HL-60/S4 (cell line): ENCODE results near the gene ZNF777.
"Not testable (repeated sequence)": the region's sequence is repeated elsewhere in the genome, so short reads cannot be mapped to it uniquely, and the experiment has no call there.

Source experiments
- in situ Hi-C: fragments of 300-500 bp; cut with MboI; formaldehyde crosslinking; loops from 2 replicates; pipeline ENCODE4 v1.14.3; 2022; ENCODE audit warnings: low sequenced_read_pairs

ZNF777 gene

DNA sequence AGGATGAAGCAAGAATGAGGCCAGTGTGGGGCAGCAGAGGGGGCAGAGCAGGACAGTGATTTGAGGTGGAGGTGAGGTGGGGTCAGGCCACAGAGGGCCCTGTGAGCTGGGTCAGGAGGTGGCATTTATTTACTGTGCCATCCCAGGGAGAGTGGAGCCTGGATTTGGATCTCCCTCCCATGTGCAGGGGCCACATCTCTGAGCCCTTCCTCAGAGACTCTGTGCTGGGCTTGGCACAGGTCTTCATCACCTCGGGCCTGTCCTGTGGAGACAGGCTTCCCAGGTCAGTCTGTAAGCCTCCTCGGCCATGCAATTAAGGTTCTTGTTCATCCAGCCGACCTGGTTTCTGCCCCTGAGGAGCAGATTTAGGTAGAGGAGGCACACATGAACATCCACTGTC is 40.9 kb downstream of the ZNF777 start:
- in situ Hi-C loops: no loop called here

DNA sequence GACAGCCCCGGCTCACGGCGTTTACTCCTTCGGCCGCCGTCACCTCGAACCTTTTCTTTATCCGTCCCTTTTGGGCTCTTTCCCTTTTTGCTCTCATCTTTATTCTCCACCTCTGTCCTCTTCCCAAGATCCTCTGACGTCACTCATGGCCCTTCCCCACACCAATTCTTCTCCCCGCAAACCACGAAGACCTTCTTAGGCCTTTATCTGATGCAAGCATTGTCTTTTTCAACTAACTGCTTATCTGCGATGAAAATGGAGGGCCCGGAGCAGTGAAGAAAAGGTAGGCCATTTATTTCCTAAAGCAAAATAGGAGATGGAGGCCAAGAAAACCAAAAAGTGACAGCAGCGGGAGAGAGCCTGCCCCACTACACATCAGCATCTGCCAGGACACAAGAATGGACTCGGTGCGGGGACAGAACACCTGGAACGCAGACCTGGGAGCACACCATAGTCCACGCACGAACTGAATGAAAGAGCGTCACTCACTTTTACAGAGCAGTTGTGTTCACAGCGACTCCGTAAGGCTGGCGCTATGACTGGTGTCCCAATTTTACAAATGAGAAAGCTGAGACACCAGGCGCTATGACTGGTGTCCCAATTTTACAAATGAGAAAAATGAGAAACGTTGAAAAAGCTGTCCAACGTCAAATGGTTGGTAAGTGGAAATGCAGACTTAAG is 45.3 kb downstream of the ZNF777 start:
- in situ Hi-C loops: no loop called here

DNA sequence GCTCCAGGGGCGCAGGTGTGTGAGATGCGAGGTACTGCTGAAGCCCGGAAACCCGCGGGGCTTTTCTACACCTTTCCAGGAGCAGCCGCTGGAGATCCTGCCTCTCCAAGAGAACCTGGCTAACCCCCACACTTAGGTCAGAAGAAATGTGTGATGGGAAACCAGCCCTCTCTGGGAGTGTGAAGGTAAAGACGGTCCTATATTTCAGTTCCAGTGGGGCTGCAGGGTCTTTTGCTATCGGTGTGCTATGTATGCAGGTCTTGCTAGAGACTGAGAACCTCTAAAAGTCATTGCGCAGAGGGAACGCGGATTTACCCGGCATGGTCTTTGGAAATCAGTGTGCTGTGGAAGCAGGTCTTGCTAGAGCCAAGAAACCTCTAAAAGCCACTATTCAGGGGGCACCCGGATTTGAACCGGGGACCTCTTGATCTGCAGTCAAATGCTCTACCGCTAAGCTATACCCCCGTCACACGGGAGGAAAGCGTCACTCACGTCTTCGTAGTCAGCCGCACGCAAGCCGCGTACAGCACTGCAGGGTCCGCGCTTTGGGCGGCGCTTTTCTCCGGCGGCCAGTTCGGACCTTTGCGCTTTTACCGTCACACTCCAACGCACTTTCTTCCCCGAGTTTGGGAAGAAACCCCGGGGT is 46.0 kb downstream of the ZNF777 start:
- in situ Hi-C loops: no loop called here

DNA sequence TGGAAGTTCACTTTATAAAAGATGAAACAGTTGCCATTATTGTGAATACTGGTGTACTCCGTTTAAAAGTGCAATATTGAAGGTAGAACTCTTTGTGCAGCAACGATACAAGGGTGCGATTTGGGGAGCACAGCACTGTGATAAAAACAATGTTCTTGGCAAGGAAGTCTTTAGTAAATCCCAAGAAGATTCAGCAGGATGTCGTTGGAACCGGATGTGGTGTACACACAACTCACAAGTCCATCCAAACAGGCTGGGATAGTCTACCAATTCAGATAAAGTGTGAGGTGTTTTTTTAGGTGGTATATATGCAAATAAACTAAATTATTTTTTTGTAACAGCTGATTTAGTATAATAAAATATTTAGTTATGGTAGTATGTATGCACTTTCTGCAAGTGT is 46.7 kb downstream of the ZNF777 start:
- in situ Hi-C loops: no loop called here

DNA sequence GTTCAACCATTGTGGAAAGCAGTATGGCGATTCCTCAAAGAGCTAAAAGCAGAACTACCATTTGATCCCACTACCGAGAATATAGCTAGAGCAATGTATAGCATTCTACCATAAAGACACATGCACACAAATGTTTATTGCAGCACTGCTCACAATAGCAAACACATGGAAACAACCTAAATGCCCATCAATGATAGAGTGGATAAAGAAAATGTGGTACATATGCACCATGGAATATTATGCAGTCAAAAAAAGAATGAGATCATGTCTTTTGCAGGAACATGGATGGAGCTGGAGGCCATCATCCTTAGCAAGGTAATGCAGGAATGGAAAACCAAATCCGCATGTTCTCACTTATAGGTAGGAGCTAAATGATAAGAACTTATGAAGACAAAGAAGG is 47.8 kb downstream of the ZNF777 start:
- in situ Hi-C loops: not testable (repeated sequence)

DNA sequence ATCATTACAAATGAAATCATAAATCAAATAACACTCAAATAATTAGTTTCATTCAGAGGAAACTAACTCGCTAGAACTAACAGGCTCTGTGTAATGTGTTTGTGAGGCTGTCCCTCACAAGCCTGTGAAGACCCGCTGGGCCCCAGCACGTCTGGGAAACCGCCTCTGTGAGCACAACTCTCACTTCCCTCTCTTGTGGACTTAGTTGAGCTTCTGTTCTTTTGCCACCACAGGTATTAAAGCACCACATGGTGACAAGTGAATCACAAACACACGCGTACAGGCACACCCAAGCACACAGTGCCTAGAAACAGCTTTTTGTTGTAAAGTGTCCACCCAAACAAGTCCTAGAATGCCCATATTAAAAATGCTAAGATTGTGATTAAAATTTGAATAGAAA is 51.0 kb downstream of the ZNF777 start:
- in situ Hi-C loops: no loop called here

DNA sequence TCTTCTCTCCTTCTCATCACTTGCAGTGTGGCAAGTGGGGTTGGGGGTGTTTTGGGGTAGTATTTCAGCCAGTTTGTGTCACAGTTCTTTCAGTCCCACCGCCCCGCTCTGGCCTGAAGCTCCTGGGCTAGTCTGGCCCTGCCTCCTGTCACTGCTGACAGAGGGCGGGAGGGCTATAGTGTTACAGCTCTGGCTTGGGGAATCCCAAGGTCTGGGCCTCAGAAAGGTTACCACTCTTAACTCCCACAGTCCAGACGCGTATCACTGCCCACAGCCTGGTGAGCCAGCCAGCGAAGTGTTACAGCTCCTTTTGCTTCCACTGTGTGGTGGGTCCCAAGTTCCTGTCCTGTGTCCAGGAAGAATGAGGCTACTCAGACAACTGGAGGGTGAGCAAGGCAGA is 56.0 kb downstream of the ZNF777 start:
- in situ Hi-C loops: no loop called here

DNA sequence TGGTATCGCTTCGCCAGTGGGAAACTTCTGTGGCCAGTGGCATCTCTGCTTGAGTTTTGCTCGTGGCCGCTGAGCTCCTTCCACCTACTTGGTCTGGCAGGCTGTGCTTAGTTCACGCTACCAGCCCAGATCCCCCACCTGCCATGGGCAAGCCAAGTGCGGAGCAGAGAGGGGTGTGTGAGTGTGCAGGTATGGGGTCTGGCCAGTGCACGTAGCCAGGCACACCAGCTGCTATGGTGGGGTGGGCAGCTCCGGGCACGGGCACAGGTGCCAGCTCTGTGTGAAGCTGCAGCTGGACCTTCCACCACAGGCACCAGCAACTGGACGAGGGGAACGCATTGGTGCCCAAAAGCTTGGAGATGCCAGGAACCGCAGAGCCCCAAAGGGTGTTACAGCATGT is 56.5 kb downstream of the ZNF777 start:
- in situ Hi-C loops: no loop called here

DNA sequence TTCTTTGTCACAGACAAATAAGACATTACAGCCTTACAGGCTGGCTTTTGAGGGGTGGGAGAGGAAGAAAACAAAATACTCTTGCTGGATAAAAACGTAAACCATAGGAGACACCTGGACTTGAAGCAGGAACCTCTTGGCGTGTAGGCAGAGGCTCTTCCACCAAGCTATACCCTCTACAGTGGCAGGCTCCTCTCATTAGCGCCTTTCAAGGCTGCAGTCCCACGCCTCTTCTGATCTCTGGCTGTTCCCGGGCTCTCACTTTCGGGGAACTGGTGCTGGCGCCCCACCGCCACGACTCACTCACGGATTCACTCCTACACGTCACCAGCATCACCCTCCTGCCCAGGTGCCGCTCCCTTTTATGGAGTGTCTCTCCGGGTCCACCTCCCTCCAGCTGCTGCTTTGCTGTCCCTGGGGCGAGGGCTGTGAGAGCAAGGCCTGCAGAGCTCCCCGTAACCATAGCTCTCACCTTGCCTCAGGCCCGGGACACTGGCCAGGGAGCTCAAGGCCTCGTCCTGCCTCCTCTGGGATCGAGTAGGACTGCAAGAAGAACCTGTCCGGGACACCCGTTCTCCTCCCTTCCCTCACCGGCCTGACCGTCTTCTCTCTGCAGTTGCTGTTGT is 62.6 kb downstream of the ZNF777 start:
- in situ Hi-C loops: no loop called here

DNA sequence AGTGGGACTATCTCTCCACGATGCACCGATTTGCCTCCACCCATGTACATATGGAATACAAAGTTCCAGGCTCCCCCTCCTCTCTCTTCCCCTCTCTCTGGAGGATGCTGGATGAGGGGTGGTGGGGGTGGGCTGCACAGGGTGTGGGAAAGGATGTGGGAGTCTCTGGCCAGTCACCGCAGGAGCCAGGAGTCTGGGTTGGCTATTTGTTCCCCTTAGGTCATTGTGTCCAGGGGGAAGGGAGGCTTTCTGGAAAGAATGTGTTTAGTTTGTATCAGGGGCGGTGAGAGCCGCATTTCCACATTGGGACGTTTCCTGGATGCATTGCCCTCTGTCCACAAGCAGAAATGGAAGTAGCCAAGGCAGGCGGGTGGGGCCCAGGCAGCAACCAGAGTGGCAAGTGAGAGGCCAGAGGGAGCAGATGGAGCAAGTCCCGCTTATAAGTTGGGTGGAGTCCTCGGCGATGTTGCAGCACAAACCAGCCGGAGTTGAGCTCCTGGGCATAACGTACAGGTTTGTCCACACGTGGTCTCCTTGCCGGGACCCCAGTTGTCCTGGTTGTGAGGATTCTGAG is 63.3 kb downstream of the ZNF777 start:
- in situ Hi-C loops: no loop called here

DNA sequence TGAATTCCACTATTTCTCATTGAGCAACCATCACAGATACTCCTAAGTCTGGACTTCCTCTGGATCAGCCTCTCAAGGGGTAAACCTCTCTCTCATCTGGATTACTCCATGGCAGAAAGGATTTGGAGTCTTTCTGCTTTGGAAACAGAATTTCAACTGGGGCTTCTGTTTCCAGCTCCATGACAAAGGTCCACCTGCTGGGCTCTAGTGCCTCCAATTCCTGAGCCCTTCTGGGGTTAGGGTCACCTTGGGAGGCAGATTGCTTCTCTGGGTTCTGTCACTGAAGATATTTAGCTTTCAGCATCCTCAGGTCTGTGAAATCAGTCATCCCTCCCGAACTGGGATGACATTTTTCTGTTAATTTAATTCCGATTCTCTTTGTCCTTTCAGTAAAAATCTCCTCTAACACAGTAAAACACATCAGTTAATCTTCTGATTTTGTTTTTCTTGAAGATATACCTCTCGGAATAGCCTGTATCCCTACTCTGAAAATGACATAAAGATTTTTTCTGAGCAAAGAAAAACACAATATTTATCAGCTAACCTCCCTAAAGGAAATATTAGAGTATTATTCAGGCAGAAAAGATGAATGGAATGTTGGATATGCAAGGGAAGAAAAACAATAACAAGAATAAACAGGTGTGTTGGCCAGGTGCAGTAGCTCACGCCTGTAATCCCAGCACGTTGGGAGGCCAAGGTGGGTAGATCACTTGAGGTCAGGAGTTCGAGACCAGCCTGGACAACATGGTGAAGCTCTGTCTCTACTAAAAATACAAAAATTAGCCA is 72.1 kb downstream of the ZNF777 start:
- in situ Hi-C loops: not testable (repeated sequence)

DNA sequence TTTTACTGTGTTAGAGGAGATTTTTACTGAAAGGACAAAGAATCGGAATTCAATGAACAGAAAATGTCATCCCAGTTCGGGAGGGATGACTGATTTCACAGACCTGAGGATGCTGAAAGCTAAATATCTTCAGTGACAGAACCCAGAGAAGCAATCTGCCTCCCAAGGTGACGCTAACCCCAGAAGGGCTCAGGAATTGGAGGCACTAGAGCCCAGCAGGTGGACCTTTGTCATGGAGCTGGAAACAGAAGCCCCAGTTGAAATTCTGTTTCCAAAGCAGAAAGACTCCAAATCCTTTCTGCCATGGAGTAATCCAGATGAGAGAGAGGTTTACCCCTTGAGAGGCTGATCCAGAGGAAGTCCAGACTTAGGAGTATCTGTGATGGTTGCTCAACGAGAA is 74.3 kb downstream of the ZNF777 start:
- in situ Hi-C loops: not testable (repeated sequence)

DNA sequence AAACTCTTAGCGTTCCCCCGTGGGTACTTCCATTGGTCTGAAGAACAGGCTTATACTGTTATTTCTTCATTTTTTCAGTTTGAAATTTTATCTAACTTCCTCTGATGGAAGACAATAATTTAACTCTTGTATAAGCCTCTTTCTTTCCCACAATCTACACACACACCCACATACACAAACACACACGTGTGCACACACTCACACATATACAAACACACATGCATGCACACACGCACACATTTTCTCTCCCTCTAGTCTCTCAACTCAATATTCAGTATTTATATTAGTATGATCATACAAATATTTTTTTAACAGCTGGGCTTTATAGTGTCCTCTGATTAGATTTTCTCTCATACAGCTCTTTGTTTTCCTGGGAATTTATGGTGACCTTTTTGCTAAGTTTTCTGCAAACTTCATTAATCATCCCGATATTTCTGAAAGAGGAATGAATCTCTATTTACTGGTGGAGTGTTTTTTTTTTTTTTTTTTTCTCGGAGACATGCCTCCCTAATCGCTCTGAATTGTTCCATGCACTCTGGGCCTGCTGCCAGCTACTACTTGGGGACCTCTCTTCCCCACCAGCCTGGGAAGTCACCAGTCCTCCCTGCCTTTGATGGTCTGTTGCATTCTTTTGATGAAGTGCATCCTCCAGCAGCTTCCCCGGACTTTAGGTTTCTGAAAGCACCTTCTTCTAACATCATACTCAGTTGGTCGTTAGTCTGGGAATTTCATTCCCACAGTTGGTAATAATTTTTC is 75.5 kb downstream of the ZNF777 start:
- in situ Hi-C loops: no loop called here
